ENCODE measurements around the gene CHST8.
A peak's percentile ranks its signal among the peaks of the same experiment; 100 is the strongest.

The CHST8 gene

GRCh38 chr19:33629826-33630375 lies 8.1 kb downstream of the CHST8 start:
- Histone ChIP-seq H3K9ac (ENCODE audit: low read depth, low read length) (no peak overlapping the region), H3K4me1 (ENCODE audit: control insufficient read depth, insufficient read depth, low read length) (peaks cover 13% of the 10 kb centered on the region), H3K9me3 (ENCODE audit: control insufficient read depth, insufficient read depth, low read length) (no peaks in the 10 kb centered on the region), H3K27ac (ENCODE audit: low read depth, low read length) (no peak overlapping the region), H3K4me3 (ENCODE audit: low read depth, low read length) (no peak overlapping the region), H3K27me3 (ENCODE audit: control insufficient read depth, insufficient read depth, low read length) (peaks cover under 1% of the 10 kb centered on the region; the same call in 1 of the 2 replicates), H3K36me3 (ENCODE audit: control insufficient read depth, insufficient read depth, low read length) (no peaks in the 10 kb centered on the region)

- H3K36me3 ChIP-seq (ENCODE audit: control insufficient read depth, insufficient read depth, low read length): no peaks in the 10 kb centered on the region
- H3K9me3 ChIP-seq (ENCODE audit: control insufficient read depth, insufficient read depth, low read length): no peaks in the 10 kb centered on the region
- peaks cover 14% of the 10 kb centered on the region for H3K4me1 ChIP-seq (ENCODE audit: control insufficient read depth, insufficient read depth, low read length)
- no peak overlapping the region for H3K4me3 ChIP-seq (ENCODE audit: low read depth, low read length)
- no peak overlapping the region for H3K27ac ChIP-seq (ENCODE audit: low read depth, low read length)
- H3K27me3 ChIP-seq (ENCODE audit: control insufficient read depth, insufficient read depth, low read length): no peaks in the 10 kb centered on the region
- H3K9ac ChIP-seq (ENCODE audit: low read depth, low read length): no peak overlapping the region
Observed at GRCh38 chr19:33630880-33631608, 9.3 kb downstream of the CHST8 start.

GRCh38 chr19:33631609-33631973 lies 9.8 kb downstream of the CHST8 start:
- H3K27ac ChIP-seq (ENCODE audit: low read depth, low read length): no peak overlapping the region
- H3K4me3 ChIP-seq (ENCODE audit: low read depth, low read length): no peak overlapping the region
- no peaks in the 10 kb centered on the region for H3K36me3 ChIP-seq (ENCODE audit: control insufficient read depth, insufficient read depth, low read length)
- no peaks in the 10 kb centered on the region for H3K9me3 ChIP-seq (ENCODE audit: control insufficient read depth, insufficient read depth, low read length)
- H3K9ac ChIP-seq (ENCODE audit: low read depth, low read length): no peak overlapping the region
- H3K4me1 ChIP-seq (ENCODE audit: control insufficient read depth, insufficient read depth, low read length): peaks cover 14% of the 10 kb centered on the region
- no peaks in the 10 kb centered on the region for H3K27me3 ChIP-seq (ENCODE audit: control insufficient read depth, insufficient read depth, low read length)

GRCh38 chr19:33634361-33635091 lies 12.8 kb downstream of the CHST8 start:
- Histone ChIP-seq H3K27ac (ENCODE audit: low read depth, low read length) (no peak overlapping the region), H3K4me3 (ENCODE audit: low read depth, low read length) (no peak overlapping the region), H3K9me3 (ENCODE audit: control insufficient read depth, insufficient read depth, low read length) (no peaks in the 10 kb centered on the region), H3K36me3 (ENCODE audit: control insufficient read depth, insufficient read depth, low read length) (no peaks in the 10 kb centered on the region), H3K4me1 (ENCODE audit: control insufficient read depth, insufficient read depth, low read length) (peaks cover 33% of the 10 kb centered on the region), H3K9ac (ENCODE audit: low read depth, low read length) (no peak overlapping the region), H3K27me3 (ENCODE audit: control insufficient read depth, insufficient read depth, low read length) (no peaks in the 10 kb centered on the region)

- Histone ChIP-seq H3K27ac (ENCODE audit: low read depth, low read length) (peak overlapping the region; percentile 79), H3K9me3 (ENCODE audit: control insufficient read depth, insufficient read depth, low read length) (no peaks in the 10 kb centered on the region), H3K9ac (ENCODE audit: low read depth, low read length) (peak overlapping the region; percentile 18; the same call in 1 of the 2 replicates), H3K36me3 (ENCODE audit: control insufficient read depth, insufficient read depth, low read length) (no peaks in the 10 kb centered on the region), H3K4me3 (ENCODE audit: low read depth, low read length) (peak overlapping the region; percentile 29), H3K27me3 (ENCODE audit: control insufficient read depth, insufficient read depth, low read length) (no peaks in the 10 kb centered on the region), H3K4me1 (ENCODE audit: control insufficient read depth, insufficient read depth, low read length) (peaks cover 34% of the 10 kb centered on the region)
Observed at GRCh38 chr19:33638167-33639034, 16.6 kb downstream of the CHST8 start.

GRCh38 chr19:33639035-33639681 lies 17.4 kb downstream of the CHST8 start:
- peak overlapping the region; percentile 79 for H3K27ac ChIP-seq (ENCODE audit: low read depth, low read length)
- no peak overlapping the region for H3K9ac ChIP-seq (ENCODE audit: low read depth, low read length)
- H3K36me3 ChIP-seq (ENCODE audit: control insufficient read depth, insufficient read depth, low read length): no peaks in the 10 kb centered on the region
- 0 out of 2 replicates have a peak overlapping the region, but pooled peaks have one; percentile 29 for H3K4me3 ChIP-seq (ENCODE audit: low read depth, low read length)
- no peaks in the 10 kb centered on the region for H3K27me3 ChIP-seq (ENCODE audit: control insufficient read depth, insufficient read depth, low read length)
- peaks cover 34% of the 10 kb centered on the region for H3K4me1 ChIP-seq (ENCODE audit: control insufficient read depth, insufficient read depth, low read length)
- H3K9me3 ChIP-seq (ENCODE audit: control insufficient read depth, insufficient read depth, low read length): no peaks in the 10 kb centered on the region

GRCh38 chr19:33640773-33641172 lies 19.0 kb downstream of the CHST8 start:
- Histone ChIP-seq H3K27me3 (ENCODE audit: control insufficient read depth, insufficient read depth, low read length) (no peaks in the 10 kb centered on the region), H3K36me3 (ENCODE audit: control insufficient read depth, insufficient read depth, low read length) (no peaks in the 10 kb centered on the region), H3K9ac (ENCODE audit: low read depth, low read length) (no peak overlapping the region), H3K27ac (ENCODE audit: low read depth, low read length) (no peak overlapping the region), H3K9me3 (ENCODE audit: control insufficient read depth, insufficient read depth, low read length) (no peaks in the 10 kb centered on the region), H3K4me1 (ENCODE audit: control insufficient read depth, insufficient read depth, low read length) (peaks cover 34% of the 10 kb centered on the region), H3K4me3 (ENCODE audit: low read depth, low read length) (no peak overlapping the region)

GRCh38 chr19:33641261-33641660 lies 19.5 kb downstream of the CHST8 start:
- no peaks in the 10 kb centered on the region for H3K36me3 ChIP-seq (ENCODE audit: control insufficient read depth, insufficient read depth, low read length)
- H3K9me3 ChIP-seq (ENCODE audit: control insufficient read depth, insufficient read depth, low read length): no peaks in the 10 kb centered on the region
- no peak overlapping the region for H3K4me3 ChIP-seq (ENCODE audit: low read depth, low read length)
- H3K4me1 ChIP-seq (ENCODE audit: control insufficient read depth, insufficient read depth, low read length): peaks cover 31% of the 10 kb centered on the region
- no peaks in the 10 kb centered on the region for H3K27me3 ChIP-seq (ENCODE audit: control insufficient read depth, insufficient read depth, low read length)
- no peak overlapping the region for H3K9ac ChIP-seq (ENCODE audit: low read depth, low read length)
- H3K27ac ChIP-seq (ENCODE audit: low read depth, low read length): no peak overlapping the region

- Histone ChIP-seq H3K4me1 (ENCODE audit: control insufficient read depth, insufficient read depth, low read length) (peaks cover 29% of the 10 kb centered on the region), H3K27ac (ENCODE audit: low read depth, low read length) (no peak overlapping the region), H3K9ac (ENCODE audit: low read depth, low read length) (no peak overlapping the region), H3K4me3 (ENCODE audit: low read depth, low read length) (no peak overlapping the region), H3K36me3 (ENCODE audit: control insufficient read depth, insufficient read depth, low read length) (no peaks in the 10 kb centered on the region), H3K9me3 (ENCODE audit: control insufficient read depth, insufficient read depth, low read length) (no peaks in the 10 kb centered on the region), H3K27me3 (ENCODE audit: control insufficient read depth, insufficient read depth, low read length) (no peaks in the 10 kb centered on the region)
Observed at GRCh38 chr19:33641956-33642498, 20.3 kb downstream of the CHST8 start.

- H3K27ac ChIP-seq (ENCODE audit: low read depth, low read length): no peak overlapping the region
- H3K27me3 ChIP-seq (ENCODE audit: control insufficient read depth, insufficient read depth, low read length): no peaks in the 10 kb centered on the region
- no peaks in the 10 kb centered on the region for H3K9me3 ChIP-seq (ENCODE audit: control insufficient read depth, insufficient read depth, low read length)
- peaks cover 18% of the 10 kb centered on the region for H3K4me1 ChIP-seq (ENCODE audit: control insufficient read depth, insufficient read depth, low read length)
- H3K9ac ChIP-seq (ENCODE audit: low read depth, low read length): no peak overlapping the region
- H3K4me3 ChIP-seq (ENCODE audit: low read depth, low read length): no peak overlapping the region
- H3K36me3 ChIP-seq (ENCODE audit: control insufficient read depth, insufficient read depth, low read length): no peaks in the 10 kb centered on the region
Observed at GRCh38 chr19:33644284-33644836, 22.6 kb downstream of the CHST8 start.

Measured in HUES48 (cell line).